Naive thymus-derived CD4-positive, alpha-beta T cell (primary cell): ENCODE results near the gene MAVS. TPM values are rescaled to one million over a fixed set of nuclear protein-coding genes. Genes with fewer than 3 reads are reported as not detected.

Experiments used
- ATAC-seq: fragments of 150-1000 bp; cut with Tn5 transposase; 2 replicates; pipeline ENCODE4 v1.10.0; 2021; ENCODE audit warnings: mild to moderate bottlenecking, moderate library complexity
- CTCF ChIA-PET: fragments of 350-600 bp; sonication (Branson Sonifier 250); formaldehyde crosslinking; loops from one replicate; lab custom pipeline; 2021; ENCODE audit warnings: antibody characterized with exemption; lab: Charles Lee
- POLR2A ChIA-PET: fragments of 350-600 bp; sonication (Branson Sonifier 250); formaldehyde crosslinking; loops from one replicate; lab custom pipeline; 2021; ENCODE audit warnings: antibody characterized with exemption, inconsistent platforms; lab: Charles Lee
- DNase-seq, 9 donors: peaks; one replicate each; pipeline versions ENCODE4 v3.0.0 to v3.0.0-alpha.2; 2020 to 2022; ENCODE audit warnings: mixed read lengths in 1 of 9
- H3K27ac ChIP-seq: one replicate; pipeline ENCODE4 v1.7.0; 2013; ENCODE audit warnings: mild to moderate bottlenecking, low read depth, low read length, moderate library complexity
- H3K27me3 ChIP-seq, 2 donors: one replicate each; pipeline ENCODE4 v1.7.0; 2013; ENCODE audit warnings: low read length in 2 of 2, mild to moderate bottlenecking in 2 of 2, moderate library complexity in 2 of 2; ENCODE audit not compliant: control insufficient read depth in 2 of 2, insufficient read depth in 2 of 2
- H3K36me3 ChIP-seq, 3 experiments: 1 replicate in 2 of 3; 2 replicates in 1 of 3; pipeline ENCODE4 v1.7.0; 2013; ENCODE audit warnings: low read length in 3 of 3, mild to moderate bottlenecking in 3 of 3, moderate library complexity in 1 of 3; ENCODE audit not compliant: insufficient read depth in 3 of 3, control insufficient read depth in 2 of 3
- H3K4me1 ChIP-seq, 2 donors: one replicate each; pipeline ENCODE4 v1.7.0; 2013; ENCODE audit warnings: low read length in 2 of 2, mild to moderate bottlenecking in 2 of 2, moderate library complexity in 1 of 2; ENCODE audit not compliant: control insufficient read depth in 2 of 2, insufficient read depth in 2 of 2
- H3K4me3 ChIP-seq: 2 replicates; pipeline ENCODE4 v1.7.0; 2013; ENCODE audit warnings: mild to moderate bottlenecking, low read length
- H3K9me3 ChIP-seq, 3 experiments: 1 replicate in 2 of 3; 2 replicates in 1 of 3; pipeline ENCODE4 v1.7.0; 2013; ENCODE audit warnings: low read length in 3 of 3; ENCODE audit not compliant: control insufficient read depth in 2 of 3
- H3K27ac Mint-ChIP-seq, 9 donors: one replicate each; pipeline ENCODE4 v1.8.0; 2020 to 2022; ENCODE audit warnings: mixed read lengths in 9 of 9, mild to moderate bottlenecking in 8 of 9, moderate library complexity in 5 of 9, inconsistent platforms in 2 of 9
- H3K27me3 Mint-ChIP-seq, 5 donors: one replicate each; pipeline ENCODE4 v1.8.0; 2021 to 2022; ENCODE audit warnings: mixed read lengths in 5 of 5, mild to moderate bottlenecking in 1 of 5
- H3K36me3 Mint-ChIP-seq, 5 donors: one replicate each; pipeline ENCODE4 v1.8.0; 2020 to 2022; ENCODE audit warnings: mixed read lengths in 5 of 5, mild to moderate bottlenecking in 3 of 5, inconsistent platforms in 1 of 5
- H3K4me1 Mint-ChIP-seq, 7 donors: one replicate each; pipeline ENCODE4 v1.8.0; 2020 to 2022; ENCODE audit warnings: mixed read lengths in 7 of 7, mild to moderate bottlenecking in 3 of 7, inconsistent platforms in 1 of 7
- H3K4me3 Mint-ChIP-seq, 10 donors: one replicate each; pipeline ENCODE4 v1.8.0; 2020 to 2022; ENCODE audit warnings: mild to moderate bottlenecking in 10 of 10, mixed read lengths in 10 of 10, moderate library complexity in 6 of 10, inconsistent platforms in 2 of 10
- H3K9me3 Mint-ChIP-seq, 11 donors: one replicate each; pipeline ENCODE4 v1.8.0; 2020 to 2022; ENCODE audit warnings: mixed read lengths in 11 of 11, mild to moderate bottlenecking in 4 of 11, inconsistent platforms in 1 of 11, moderate library complexity in 1 of 11
- intact Hi-C, 2 donors: fragments of 100-400 bp; cut with micrococcal nuclease; formaldehyde crosslinking; loops; one replicate each; pipeline ENCODE4 v1.15.1; 2023
- polyA plus RNA-seq, 2 donors: library from polyadenylated mRNA; unstranded; fragments of 300-500 nt; fragmentation: Illumina TruSeq; gene quantifications; one replicate each; pipeline ENCODE4 v1.2.3, GENCODE V29; 2021
- total RNA-seq, 6 experiments: library from RNA in 5 of 6; stranded (reverse) in 5 of 6; gene quantifications; 1 replicate in 5 of 6; 2 replicates in 1 of 6; pipeline ENCODE4 v1.2.3 and lab custom pipeline; 2021 to 2026

The MAVS gene
- total and polyA plus RNA-seq, 7 experiments from 2014 or later = 3.5 to 49.9 (median 26.4) TPM

GRCh38 chr20:3819411-3820047 lies 27.1 kb upstream of the MAVS start:
- CTCF ChIA-PET = interaction anchor here (0.7 to 5.6 kb wide), 7 partner anchors 7 to 207 kb away, joined by 3 to 82 read pairs (median 6); partner anchors contain the start of genes CDC25B and CENPB
- ATAC-seq (no peak), DNase-seq (no peak)
- H3K27ac Mint-ChIP-seq = peak overlapping the region; percentile 90 to 98 (median 95)
- no peaks in the 10 kb centered on the region for H3K27me3 Mint-ChIP-seq
- POLR2A ChIA-PET = interaction anchor here (0.5 to 13.1 kb wide), 11 partner anchors 24 to 1042 kb away, joined by 3 to 134 read pairs (median 9); partner anchors contain the start of genes ADISSP, CDC25B, CENPB and SPEF1
- peak overlapping the region; percentile 66 to 95 (median 88) for H3K4me3 Mint-ChIP-seq
- Histone ChIP-seq H3K4me3 (peak overlapping the region; percentile 90), H3K27ac (peak overlapping the region; percentile 98), H3K4me1 (peaks cover 39 to 48% of the 10 kb centered on the region in 2 donors), H3K9me3 (no peaks in the 10 kb centered on the region), H3K36me3 (peaks cover 8 to 20% (median 12%) of the 10 kb centered on the region in 3 experiments), H3K27me3 (no peaks in the 10 kb centered on the region)
- H3K4me1 Mint-ChIP-seq = peaks cover 19 to 55% (median 50%) of the 10 kb centered on the region in 7 donors
- intact Hi-C loops = loop anchor here (1.0 to 2.0 kb wide), 15 partner anchors 8 to 266 kb away; partner anchors contain the start of genes CENPB (in 2 of the 2), MAVS (in 2 of the 2), PANK2 (in 2 of the 2) and ADISSP (in 1 of the 2)
- peaks cover 0 to 1% (median 0%) of the 10 kb centered on the region in 11 donors for H3K9me3 Mint-ChIP-seq
- peaks cover 0 to 6% (median 5%) of the 10 kb centered on the region in 5 donors for H3K36me3 Mint-ChIP-seq

GRCh38 chr20:3820048-3820900 lies 26.4 kb upstream of the MAVS start, which contains the start of gene AP5S1:
AP5S1 (plus strand) TSS chr20:3820547; CDS start chr20:3822118, 1,571 bp downstream.
- peak within 1 kb of the TSS; percentile 90 for H3K4me3 ChIP-seq
- ChIA-PET CTCF (interaction anchor here (0.6 to 5.6 kb wide), 13 partner anchors 8 to 1737 kb away, joined by 3 to 82 read pairs (median 5); partner anchors contain the start of genes CDC25B and CENPB), POLR2A (interaction anchor here (0.7 to 13.1 kb wide), 15 partner anchors 11 to 641 kb away, joined by 3 to 134 read pairs (median 6); partner anchors contain the start of genes ADISSP, CDC25B, CENPB and SPEF1)
- DNase-seq (peak; percentile 87 to 96 (median 92)), ATAC-seq (peak; percentile 92)
- H3K27me3 ChIP-seq = no peaks in the 10 kb centered on the region
- no peaks in the 10 kb centered on the region for H3K27me3 Mint-ChIP-seq
- peak within 1 kb of the TSS; percentile 98 for H3K27ac ChIP-seq
- H3K9me3 Mint-ChIP-seq = peaks cover 0 to 1% (median 0%) of the 10 kb centered on the region in 11 donors
- H3K36me3 Mint-ChIP-seq = peaks cover 0 to 10% (median 5%) of the 10 kb centered on the region in 5 donors
- peak within 1 kb of the TSS; percentile 85 to 95 (median 92) for H3K4me3 Mint-ChIP-seq
- peak within 1 kb of the TSS; percentile 94 to 99 (median 97) for H3K27ac Mint-ChIP-seq
- H3K4me1 Mint-ChIP-seq = peaks cover 19 to 54% (median 47%) of the 10 kb centered on the region in 7 donors
- peaks cover 35 to 41% of the 10 kb centered on the region in 2 donors for H3K4me1 ChIP-seq
- intact Hi-C loops = loop anchor here (1.0 to 2.0 kb wide), 15 partner anchors 9 to 265 kb away; partner anchors contain the start of genes CENPB (in 2 of the 2), MAVS (in 2 of the 2), PANK2 (in 2 of the 2) and ADISSP (in 1 of the 2)
- H3K9me3 ChIP-seq = no peaks in the 10 kb centered on the region
- peaks cover 8 to 28% (median 14%) of the 10 kb centered on the region in 3 experiments for H3K36me3 ChIP-seq

- Histone ChIP-seq H3K9me3 (no peaks in the 10 kb centered on the region), H3K27ac (peak overlapping the region; percentile 98), H3K36me3 (peaks cover 8 to 35% (median 14%) of the 10 kb centered on the region in 3 experiments), H3K4me1 (peaks cover 27 to 33% of the 10 kb centered on the region in 2 donors), H3K4me3 (peak overlapping the region; percentile 90), H3K27me3 (no peaks in the 10 kb centered on the region)
- H3K4me3 Mint-ChIP-seq = peak overlapping the region; percentile 85 to 95 (median 92)
- ATAC-seq (no peak), DNase-seq (no peak)
- peaks cover 14 to 45% (median 38%) of the 10 kb centered on the region in 7 donors for H3K4me1 Mint-ChIP-seq
- H3K27me3 Mint-ChIP-seq = no peaks in the 10 kb centered on the region
- peaks cover 0 to 1% (median 0%) of the 10 kb centered on the region in 11 donors for H3K9me3 Mint-ChIP-seq
- H3K36me3 Mint-ChIP-seq = peaks cover 0 to 10% (median 5%) of the 10 kb centered on the region in 5 donors
- ChIA-PET CTCF (interaction anchor here (0.6 to 5.6 kb wide), 14 partner anchors 9 to 1736 kb away, joined by 3 to 82 read pairs (median 4); partner anchors contain the start of genes CDC25B and CENPB), POLR2A (interaction anchor here (0.7 to 13.1 kb wide), 17 partner anchors 11 to 642 kb away, joined by 3 to 134 read pairs (median 5); partner anchors contain the start of genes ADISSP, CDC25B, CENPB and SPEF1)
- H3K27ac Mint-ChIP-seq = peak overlapping the region; percentile 94 to 99 (median 97)
- intact Hi-C loops = loop anchor here (1.0 to 2.0 kb wide), 15 partner anchors 10 to 264 kb away; partner anchors contain the start of genes CENPB (in 2 of the 2), MAVS (in 2 of the 2), PANK2 (in 2 of the 2) and ADISSP (in 1 of the 2)
Observed at GRCh38 chr20:3820901-3821727, 25.5 kb upstream of the MAVS start.

- H3K4me3 ChIP-seq = no peak overlapping the region
- H3K27ac Mint-ChIP-seq = peak overlapping the region; percentile 69 to 99 (median 96)
- no peaks in the 10 kb centered on the region for H3K9me3 ChIP-seq
- H3K9me3 Mint-ChIP-seq = peaks cover 0 to 1% (median 0%) of the 10 kb centered on the region in 11 donors
- peaks cover 0 to 18% (median 7%) of the 10 kb centered on the region in 5 donors for H3K36me3 Mint-ChIP-seq
- no peak overlapping the region for H3K27ac ChIP-seq
- intact Hi-C loops = loop anchor here in 1 of 2 donors (2.0 kb wide), 1 partner anchor 217 kb away; no protein-coding TSS in a partner anchor
- peak overlapping the region; percentile 38 to 95 (median 90) for H3K4me3 Mint-ChIP-seq
- peaks cover 20 to 24% of the 10 kb centered on the region in 2 donors for H3K4me1 ChIP-seq
- CTCF ChIA-PET = interaction anchor here (1.1 to 5.6 kb wide), 2 partner anchors 26 to 34 kb away, joined by 3 to 82 read pairs; partner anchors contain the start of genes CDC25B and CENPB
- POLR2A ChIA-PET = interaction anchor here (1.0 to 13.1 kb wide), 7 partner anchors 17 to 54 kb away, joined by 3 to 134 read pairs (median 11); partner anchors contain the start of genes ADISSP, CDC25B and SPEF1
- peaks cover 6 to 40% (median 31%) of the 10 kb centered on the region in 7 donors for H3K4me1 Mint-ChIP-seq
- ATAC-seq (no peak), DNase-seq (no peak)
- no peaks in the 10 kb centered on the region for H3K27me3 Mint-ChIP-seq
- peaks cover 8 to 43% (median 14%) of the 10 kb centered on the region in 3 experiments for H3K36me3 ChIP-seq
- H3K27me3 ChIP-seq = no peaks in the 10 kb centered on the region
Observed at GRCh38 chr20:3821996-3822395, 24.6 kb upstream of the MAVS start.

GRCh38 chr20:3823881-3824280 lies 22.8 kb upstream of the MAVS start:
- Histone ChIP-seq H3K9me3 (no peaks in the 10 kb centered on the region), H3K4me3 (no peak overlapping the region), H3K27ac (no peak overlapping the region), H3K36me3 (peaks cover 8 to 43% (median 14%) of the 10 kb centered on the region in 3 experiments), H3K27me3 (no peaks in the 10 kb centered on the region), H3K4me1 (peaks cover 8 to 16% of the 10 kb centered on the region in 2 donors)
- Mint-ChIP-seq H3K36me3 (peaks cover 0 to 20% (median 8%) of the 10 kb centered on the region in 5 donors), H3K4me3 (peak overlapping the region in 1 of 10 donors; percentile 56), H3K4me1 (peaks cover 6 to 27% (median 23%) of the 10 kb centered on the region in 7 donors), H3K27ac (no peak overlapping the region), H3K9me3 (peaks cover 0 to 1% (median 0%) of the 10 kb centered on the region in 11 donors), H3K27me3 (no peaks in the 10 kb centered on the region)
- POLR2A ChIA-PET = interaction anchor here (0.6 kb wide), 1 partner anchor 56 kb away, joined by 8 read pairs; no protein-coding TSS in a partner anchor
- ATAC-seq (no peak), DNase-seq (no peak)
- intact Hi-C loops = no loop called here
- CTCF ChIA-PET = no interaction called here
